ENCODE results near the gene FHIT.

DNA sequence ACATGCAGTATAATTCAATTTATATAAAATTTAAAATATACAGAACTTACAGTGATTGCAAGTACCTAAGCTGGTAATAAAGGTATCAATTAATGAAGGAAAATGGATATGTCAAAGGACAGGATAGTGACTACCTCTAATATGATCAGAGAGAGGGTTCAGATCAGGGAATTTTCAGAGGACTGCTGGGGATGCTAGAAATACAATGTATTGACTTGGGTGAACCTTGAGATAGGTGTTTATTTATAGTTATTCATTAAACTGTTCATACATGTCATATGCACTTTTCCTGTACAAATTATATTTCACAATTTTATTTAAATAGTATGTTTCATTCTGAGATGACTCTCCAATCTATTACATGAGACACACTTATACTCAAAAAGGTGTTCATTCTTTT, 554.1 kb downstream of the FHIT start:
- no peak for TF ChIP-seq POLR2AphosphoS5 (IDR thresholded peaks at IDR 0.05)
- TF ChIP-seq, protein P1, sequence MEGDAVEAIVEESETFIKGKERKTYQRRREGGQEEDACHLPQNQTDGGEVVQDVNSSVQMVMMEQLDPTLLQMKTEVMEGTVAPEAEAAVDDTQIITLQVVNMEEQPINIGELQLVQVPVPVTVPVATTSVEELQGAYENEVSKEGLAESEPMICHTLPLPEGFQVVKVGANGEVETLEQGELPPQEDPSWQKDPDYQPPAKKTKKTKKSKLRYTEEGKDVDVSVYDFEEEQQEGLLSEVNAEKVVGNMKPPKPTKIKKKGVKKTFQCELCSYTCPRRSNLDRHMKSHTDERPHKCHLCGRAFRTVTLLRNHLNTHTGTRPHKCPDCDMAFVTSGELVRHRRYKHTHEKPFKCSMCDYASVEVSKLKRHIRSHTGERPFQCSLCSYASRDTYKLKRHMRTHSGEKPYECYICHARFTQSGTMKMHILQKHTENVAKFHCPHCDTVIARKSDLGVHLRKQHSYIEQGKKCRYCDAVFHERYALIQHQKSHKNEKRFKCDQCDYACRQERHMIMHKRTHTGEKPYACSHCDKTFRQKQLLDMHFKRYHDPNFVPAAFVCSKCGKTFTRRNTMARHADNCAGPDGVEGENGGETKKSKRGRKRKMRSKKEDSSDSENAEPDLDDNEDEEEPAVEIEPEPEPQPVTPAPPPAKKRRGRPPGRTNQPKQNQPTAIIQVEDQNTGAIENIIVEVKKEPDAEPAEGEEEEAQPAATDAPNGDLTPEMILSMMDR (IDR thresholded peaks at IDR 0.05), result no peak

Measured in transverse colon (tissue), 4 donors.